MM.1S (cell line): ENCODE data around the gene SLC22A3.

Source experiments
- DNase-seq: peaks from one replicate; pipeline ENCODE4 v3.0.0-alpha.2; 2015
- H2AFZ ChIP-seq: fragments of 300-600 bp; sonication (generic); 2 replicates; pipeline ENCODE4 v1.6.0; 2016; ENCODE audit warnings: antibody characterized with exemption, low read length
- H3F3A ChIP-seq: fragments of 300-600 bp; sonication (generic); 2 replicates; pipeline ENCODE4 v1.6.1; 2016; ENCODE audit warnings: mild to moderate bottlenecking, antibody characterized with exemption, low read length, moderate library complexity, mixed read lengths; ENCODE audit not compliant: insufficient read depth
- H3K27ac ChIP-seq: fragments of 300-600 bp; sonication (generic); 2 replicates; pipeline ENCODE4 v1.5.1; 2016; ENCODE audit warnings: mild to moderate bottlenecking, low read length
- H3K27me3 ChIP-seq: fragments of 300-600 bp; sonication (generic); replicated peaks from 2 replicates; pipeline ENCODE4 v1.6.0; 2016; ENCODE audit warnings: low read length; ENCODE audit not compliant: insufficient read depth
- H3K36me3 ChIP-seq: fragments of 300-600 bp; sonication (generic); replicated peaks from 2 replicates; pipeline ENCODE4 v1.6.1; 2016; ENCODE audit warnings: mild to moderate bottlenecking, low read length, mixed read lengths; ENCODE audit not compliant: insufficient read depth
- H3K4me1 ChIP-seq: fragments of 300-600 bp; sonication (generic); 2 replicates; pipeline ENCODE4 v1.6.1; 2016; ENCODE audit warnings: low read length, mixed read lengths
- H3K4me2 ChIP-seq: fragments of 300-600 bp; sonication (generic); 2 replicates; pipeline ENCODE4 v1.6.0; 2016; ENCODE audit warnings: low read depth, low read length
- H3K4me3 ChIP-seq: fragments of 300-600 bp; sonication (generic); 2 replicates; pipeline ENCODE4 v1.5.1; 2016; ENCODE audit warnings: low read length, mixed read lengths
- H3K79me2 ChIP-seq: fragments of 300-600 bp; sonication (generic); 2 replicates; pipeline ENCODE4 v1.6.1; 2016; ENCODE audit warnings: mixed run types, low read length, mixed read lengths
- H3K9ac ChIP-seq: fragments of 300-600 bp; sonication (generic); 2 replicates; pipeline ENCODE4 v1.6.1; 2016; ENCODE audit warnings: low read length, mixed read lengths
- H3K9me2 ChIP-seq: fragments of 300-600 bp; sonication (generic); replicated peaks from 2 replicates; pipeline ENCODE4 v1.6.1; 2016; ENCODE audit warnings: mild to moderate bottlenecking, low read length, mixed read lengths; ENCODE audit not compliant: insufficient read depth
- H3K9me3 ChIP-seq: fragments of 300-600 bp; sonication (generic); replicated peaks from 2 replicates; pipeline ENCODE4 v1.6.1; 2016; ENCODE audit warnings: mild to moderate bottlenecking, low read length, mixed read lengths; ENCODE audit not compliant: insufficient read depth
- H4K20me1 ChIP-seq: fragments of 300-600 bp; sonication (generic); 2 replicates; pipeline ENCODE4 v1.6.1; 2016; ENCODE audit warnings: mild to moderate bottlenecking, low read length, moderate library complexity, mixed read lengths; ENCODE audit not compliant: insufficient read depth
- CTCF ChIP-seq: fragments of 300-600 bp; sonication (generic); IDR thresholded peaks from 2 replicates; pipeline ENCODE4 v1.5.1; 2016; ENCODE audit warnings: antibody characterized with exemption, low read length, mixed read lengths
- EZH2 ChIP-seq: fragments of 300-600 bp; sonication (generic); optimal IDR thresholded peaks from 2 replicates; pipeline ENCODE3; 2017; ENCODE audit warnings: low read depth, mild to moderate bottlenecking, antibody characterized with exemption, low read length, mixed read lengths
- EZH2phosphoT487 ChIP-seq: fragments of 300-600 bp; sonication (generic); IDR thresholded peaks from 2 replicates; pipeline ENCODE4 v1.6.1; 2018; ENCODE audit warnings: antibody characterized with exemption, low read length

SLC22A3 gene

GRCh38 chr6:160344271-160344670 is 3.9 kb upstream of the SLC22A3 start:
- H3K4me1 ChIP-seq: no peaks in the 10 kb centered on the region
- H3K27me3 ChIP-seq: no peaks in the 10 kb centered on the region
- no peaks in the 10 kb centered on the region for H3K36me3 ChIP-seq
- no peak overlapping the region for H3K9ac ChIP-seq
- H3K9me3 ChIP-seq: no peaks in the 10 kb centered on the region
- H3K27ac ChIP-seq: no peak overlapping the region
- H3K4me2 ChIP-seq: no peak overlapping the region
- H3K9me2 ChIP-seq: no peaks in the 10 kb centered on the region
- no peak overlapping the region for H2AFZ ChIP-seq
- no peaks in the 10 kb centered on the region for H3F3A ChIP-seq
- DNase-seq: no peak
- no peak overlapping the region for H3K4me3 ChIP-seq
- H4K20me1 ChIP-seq: no peaks in the 10 kb centered on the region
- TF ChIP-seq CTCF: no peak
- TF ChIP-seq EZH2: no peak
- no peak for TF ChIP-seq EZH2phosphoT487
- H3K79me2 ChIP-seq: no peaks in the 10 kb centered on the region

GRCh38 chr6:160347259-160348222 is 637 bp upstream of the SLC22A3 start:
- no peak overlapping the region for H3K27ac ChIP-seq

GRCh38 chr6:160349020-160349441 is 853 bp downstream of the SLC22A3 start:
- Histone ChIP-seq H3K27me3 (no peaks in the 10 kb centered on the region), H3K9ac (no peak overlapping the region), H3F3A (no peaks in the 10 kb centered on the region), H2AFZ (no peak overlapping the region), H3K4me3 (no peak overlapping the region), H3K9me3 (no peaks in the 10 kb centered on the region), H3K36me3 (no peaks in the 10 kb centered on the region), H3K4me2 (no peak overlapping the region), H3K79me2 (no peaks in the 10 kb centered on the region), H3K27ac (no peak overlapping the region), H3K9me2 (no peaks in the 10 kb centered on the region), H3K4me1 (no peaks in the 10 kb centered on the region), H4K20me1 (no peaks in the 10 kb centered on the region)
- TF ChIP-seq EZH2 (no peak), CTCF (no peak), EZH2phosphoT487 (no peak)
- DNase-seq: no peak

More at GRCh38 chr6:160347259-160348222, 637 bp upstream of the SLC22A3 start:
- H3K27me3 ChIP-seq: no peaks in the 10 kb centered on the region
- no peak overlapping the region for H3K4me2 ChIP-seq
- H3K79me2 ChIP-seq: no peaks in the 10 kb centered on the region
- no peaks in the 10 kb centered on the region for H3K36me3 ChIP-seq
- DNase-seq: no peak
- TF ChIP-seq EZH2phosphoT487 (no peak), CTCF (no peak), EZH2 (no peak)
- no peak overlapping the region for H2AFZ ChIP-seq
- H3K9me2 ChIP-seq: no peaks in the 10 kb centered on the region
- H3K4me3 ChIP-seq: no peak overlapping the region
- H3K9me3 ChIP-seq: no peaks in the 10 kb centered on the region
- no peaks in the 10 kb centered on the region for H3F3A ChIP-seq
- H4K20me1 ChIP-seq: no peaks in the 10 kb centered on the region
- H3K9ac ChIP-seq: no peak overlapping the region
- H3K4me1 ChIP-seq: no peaks in the 10 kb centered on the region
